Measurements from ENCODE around the gene DOCK3.
"Not testable (repeated sequence)": the region's sequence is repeated elsewhere in the genome, so short reads cannot be mapped to it uniquely, and the experiment has no call there.

Gene DOCK3

DNA sequence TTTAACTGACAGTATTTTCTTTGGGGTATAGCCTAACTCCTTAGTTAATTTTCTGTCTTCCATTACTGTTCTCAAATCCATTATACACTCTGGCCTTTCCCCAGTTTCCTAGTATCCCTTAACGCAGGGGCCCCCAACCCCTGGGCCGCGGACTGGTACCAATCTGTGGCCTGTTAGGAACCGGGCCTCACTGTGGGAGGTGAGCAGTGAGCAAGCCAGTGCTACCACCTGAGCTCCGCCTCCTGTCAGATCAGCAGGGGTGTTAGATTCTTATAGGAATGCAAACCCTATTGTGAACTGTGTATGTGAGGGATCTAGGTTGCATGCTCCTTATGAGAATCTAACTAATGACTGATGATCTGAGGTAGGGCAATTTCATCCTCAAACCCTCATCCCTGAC is 75.1 kb downstream of the DOCK3 start:
- Histone ChIP-seq H3K4me3 (ENCODE audit: low read depth in 1 of 2, low read length in 2 of 2) (no peak overlapping the region), H3K27ac (ENCODE audit: low read length) (no peak overlapping the region), H3K27me3 (ENCODE audit: low read depth, low read length) (no peaks in the 10 kb centered on the region), H3K9me3 (ENCODE audit: control insufficient read depth in 1 of 2, low read length in 2 of 2) (no peaks in the 10 kb centered on the region), H3K4me1 (ENCODE audit: control insufficient read depth in 1 of 2, insufficient read depth in 2 of 2, low read length in 2 of 2) (no peaks in the 10 kb centered on the region), H3K36me3 (ENCODE audit: control insufficient read depth in 1 of 2, insufficient read depth in 2 of 2, low read length in 2 of 2) (no peaks in the 10 kb centered on the region)

DNA sequence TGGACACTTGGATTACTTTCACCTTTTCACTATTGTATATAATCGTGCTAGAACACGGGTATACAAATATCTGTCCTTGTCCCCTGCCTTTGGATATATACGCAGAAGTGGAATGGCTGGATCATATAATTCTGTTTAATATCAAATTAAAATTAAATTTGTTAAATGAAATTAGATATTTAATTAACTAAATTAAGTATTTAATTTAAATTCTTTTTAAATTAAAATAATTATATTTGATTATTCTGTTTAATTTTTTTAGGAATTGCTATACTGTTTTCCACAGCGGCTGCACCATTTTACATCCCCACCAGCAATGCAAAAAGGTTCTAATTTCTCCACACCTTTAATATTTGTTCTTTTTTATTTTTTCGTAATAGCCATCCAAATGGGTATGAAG is 84.3 kb downstream of the DOCK3 start:
- no peaks in the 10 kb centered on the region for H3K36me3 ChIP-seq (ENCODE audit: control insufficient read depth in 1 of 2, insufficient read depth in 2 of 2, low read length in 2 of 2)
- H3K4me1 ChIP-seq (ENCODE audit: control insufficient read depth in 1 of 2, insufficient read depth in 2 of 2, low read length in 2 of 2): no peaks in the 10 kb centered on the region
- peaks cover 0 to 4% of the 10 kb centered on the region in 2 donors for H3K9me3 ChIP-seq (ENCODE audit: control insufficient read depth in 1 of 2, low read length in 2 of 2)
- H3K27me3 ChIP-seq (ENCODE audit: low read depth, low read length): no peaks in the 10 kb centered on the region
- H3K27ac ChIP-seq (ENCODE audit: low read length): no peak overlapping the region
- H3K4me3 ChIP-seq (ENCODE audit: low read depth in 1 of 2, low read length in 2 of 2): no peak overlapping the region

DNA sequence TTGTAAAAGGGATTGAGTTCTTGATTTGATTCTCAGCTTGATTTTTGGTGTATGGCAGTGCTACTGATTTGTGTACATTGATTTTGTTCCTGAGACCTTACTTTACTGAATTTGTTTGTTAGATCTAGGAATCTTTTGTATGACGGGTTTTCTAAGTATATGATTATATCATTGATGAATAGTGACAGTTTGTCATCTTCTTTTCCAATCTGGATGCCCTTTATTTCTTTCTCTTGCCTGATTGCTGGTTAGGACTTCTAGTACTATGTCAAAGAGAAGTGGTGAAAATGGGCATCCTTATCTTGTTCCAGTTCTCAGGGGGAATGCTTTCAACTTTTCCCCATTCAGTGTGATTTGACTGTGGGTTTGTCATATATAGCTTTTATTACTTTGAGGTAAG is 103.0 kb downstream of the DOCK3 start:
- no peaks in the 10 kb centered on the region for H3K36me3 ChIP-seq (ENCODE audit: control insufficient read depth in 1 of 2, insufficient read depth in 2 of 2, low read length in 2 of 2)
- no peaks in the 10 kb centered on the region for H3K4me1 ChIP-seq (ENCODE audit: control insufficient read depth in 1 of 2, insufficient read depth in 2 of 2, low read length in 2 of 2)
- no peaks in the 10 kb centered on the region for H3K27me3 ChIP-seq (ENCODE audit: low read depth, low read length)
- H3K4me3 ChIP-seq (ENCODE audit: low read depth in 1 of 2, low read length in 2 of 2): no peak overlapping the region
- peaks cover 0 to 2% of the 10 kb centered on the region in 2 donors for H3K9me3 ChIP-seq (ENCODE audit: control insufficient read depth in 1 of 2, low read length in 2 of 2)
- H3K27ac ChIP-seq (ENCODE audit: low read length): no peak overlapping the region

DNA sequence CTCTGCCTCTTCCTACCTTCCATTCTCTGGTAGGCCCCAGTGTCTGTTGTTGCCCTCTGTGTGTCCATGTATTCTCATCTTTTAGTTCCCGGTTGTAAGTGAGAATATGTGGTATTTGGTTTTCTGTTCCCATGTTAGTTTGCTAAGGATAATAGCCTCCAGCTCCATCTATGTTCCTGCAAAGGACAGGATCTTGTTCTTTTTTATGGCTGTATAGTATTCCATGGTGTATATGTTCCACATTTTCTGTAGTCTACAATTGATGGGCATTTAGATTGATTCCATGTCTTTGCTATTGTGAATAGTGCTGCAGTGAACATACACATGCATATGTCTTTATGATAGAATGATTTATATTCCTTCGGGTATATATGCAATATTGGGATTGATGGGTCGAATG is 107.0 kb downstream of the DOCK3 start:
- not testable (repeated sequence) for H3K27me3 ChIP-seq (ENCODE audit: low read depth, low read length); H3K4me3 ChIP-seq (ENCODE audit: low read depth in 1 of 2, low read length in 2 of 2); H3K9me3 ChIP-seq (ENCODE audit: control insufficient read depth in 1 of 2, low read length in 2 of 2); H3K4me1 ChIP-seq (ENCODE audit: control insufficient read depth in 1 of 2, insufficient read depth in 2 of 2, low read length in 2 of 2); H3K27ac ChIP-seq (ENCODE audit: low read length); H3K36me3 ChIP-seq (ENCODE audit: control insufficient read depth in 1 of 2, insufficient read depth in 2 of 2, low read length in 2 of 2)

DNA sequence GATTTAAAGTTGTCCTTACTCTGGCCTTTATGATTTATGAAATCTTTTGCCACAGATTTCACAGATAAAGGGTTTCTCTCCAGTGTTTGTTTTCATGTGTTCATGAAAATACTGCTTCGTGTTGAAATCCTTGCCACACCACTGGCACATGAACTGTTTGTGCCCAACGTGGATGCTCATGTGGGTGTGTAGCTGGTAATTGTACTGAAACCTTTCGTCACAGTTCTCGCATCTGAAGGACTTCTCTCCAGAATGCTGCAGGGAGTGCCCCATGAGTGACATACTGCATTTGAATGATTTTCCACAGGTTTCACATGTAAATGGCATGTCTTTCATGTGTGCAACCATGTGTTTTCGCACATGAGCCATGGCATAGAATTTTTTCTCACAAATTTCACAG is 111.9 kb downstream of the DOCK3 start:
- H3K4me1 ChIP-seq (ENCODE audit: control insufficient read depth in 1 of 2, insufficient read depth in 2 of 2, low read length in 2 of 2): no peaks in the 10 kb centered on the region

DNA sequence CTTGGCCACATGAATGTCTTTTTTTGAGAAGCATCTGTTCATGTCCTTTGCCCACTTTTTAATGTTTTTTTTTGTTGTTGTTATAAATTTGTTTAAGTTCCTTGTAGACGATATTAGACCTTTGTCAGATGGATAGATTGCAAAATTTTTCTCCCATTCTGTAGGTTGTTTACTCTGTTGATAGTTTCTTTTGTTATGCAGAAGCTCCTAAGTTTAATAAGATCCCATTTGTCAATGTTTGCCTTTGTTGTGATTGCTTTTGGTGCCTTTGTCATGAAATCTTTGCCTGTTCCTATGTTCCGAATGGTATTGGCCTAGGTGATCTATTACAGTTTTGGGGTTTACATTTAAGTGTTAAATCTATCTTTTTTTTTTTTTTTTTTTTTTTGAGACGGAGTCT is 116.2 kb downstream of the DOCK3 start:
- not testable (repeated sequence) for H3K4me3 ChIP-seq (ENCODE audit: low read depth in 1 of 2, low read length in 2 of 2); H3K27me3 ChIP-seq (ENCODE audit: low read depth, low read length); H3K27ac ChIP-seq (ENCODE audit: low read length); H3K9me3 ChIP-seq (ENCODE audit: control insufficient read depth in 1 of 2, low read length in 2 of 2); H3K4me1 ChIP-seq (ENCODE audit: control insufficient read depth in 1 of 2, insufficient read depth in 2 of 2, low read length in 2 of 2); H3K36me3 ChIP-seq (ENCODE audit: control insufficient read depth in 1 of 2, insufficient read depth in 2 of 2, low read length in 2 of 2)

More for the DNA sequence above, 111.9 kb downstream of the DOCK3 start:
- no peak overlapping the region for H3K4me3 ChIP-seq (ENCODE audit: low read depth in 1 of 2, low read length in 2 of 2)
- H3K27me3 ChIP-seq (ENCODE audit: low read depth, low read length): no peaks in the 10 kb centered on the region
- peaks cover 0 to 6% of the 10 kb centered on the region in 2 donors for H3K9me3 ChIP-seq (ENCODE audit: control insufficient read depth in 1 of 2, low read length in 2 of 2)
- H3K36me3 ChIP-seq (ENCODE audit: control insufficient read depth in 1 of 2, insufficient read depth in 2 of 2, low read length in 2 of 2): no peaks in the 10 kb centered on the region
- H3K27ac ChIP-seq (ENCODE audit: low read length): no peak overlapping the region

DNA sequence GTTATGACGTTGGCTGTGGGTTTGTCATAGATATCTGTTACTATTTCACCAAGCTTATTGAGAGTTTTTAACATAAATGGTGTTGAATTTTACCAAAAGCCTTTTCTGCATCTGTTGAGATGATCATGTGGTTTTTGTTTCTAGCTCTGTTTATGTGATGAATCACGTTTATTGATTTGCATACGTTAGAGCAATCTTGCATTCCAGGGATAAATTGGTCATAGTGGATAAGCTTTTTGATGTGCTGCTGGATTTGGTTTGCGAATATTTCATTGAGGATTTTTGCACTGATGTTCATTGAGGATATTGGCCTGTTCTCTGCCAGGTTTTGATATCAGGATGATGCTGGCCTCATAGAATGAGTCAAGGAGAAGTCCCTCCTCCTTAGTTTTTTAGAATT is 117.8 kb downstream of the DOCK3 start:
- Histone ChIP-seq H3K4me3 (ENCODE audit: low read depth in 1 of 2, low read length in 2 of 2) (no peak overlapping the region), H3K27me3 (ENCODE audit: low read depth, low read length) (no peaks in the 10 kb centered on the region), H3K36me3 (ENCODE audit: control insufficient read depth in 1 of 2, insufficient read depth in 2 of 2, low read length in 2 of 2) (no peaks in the 10 kb centered on the region), H3K4me1 (ENCODE audit: control insufficient read depth in 1 of 2, insufficient read depth in 2 of 2, low read length in 2 of 2) (no peaks in the 10 kb centered on the region), H3K9me3 (ENCODE audit: control insufficient read depth in 1 of 2, low read length in 2 of 2) (no peaks in the 10 kb centered on the region), H3K27ac (ENCODE audit: low read length) (no peak overlapping the region)

DNA sequence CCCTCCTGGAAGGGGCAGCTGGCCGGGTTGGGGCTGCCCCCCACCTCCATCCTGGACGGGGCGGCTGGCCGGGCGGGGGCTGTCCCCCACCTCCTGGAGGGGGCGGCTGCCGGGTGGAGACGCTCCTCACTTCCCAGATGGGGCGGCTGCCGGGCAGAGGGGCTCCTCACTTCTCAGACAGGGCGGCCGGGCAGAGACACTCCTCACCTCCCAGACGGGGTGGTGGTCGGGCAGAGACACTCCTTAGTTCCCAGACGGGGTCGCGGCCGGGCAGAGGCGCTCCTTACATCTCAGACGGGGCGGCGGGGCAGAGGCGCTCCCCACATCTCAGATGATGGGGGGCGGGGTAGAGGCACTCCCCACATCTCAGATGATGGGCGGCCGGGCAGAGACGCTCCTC is 129.1 kb downstream of the DOCK3 start:
- not testable (repeated sequence) for H3K4me1 ChIP-seq (ENCODE audit: control insufficient read depth in 1 of 2, insufficient read depth in 2 of 2, low read length in 2 of 2); H3K36me3 ChIP-seq (ENCODE audit: control insufficient read depth in 1 of 2, insufficient read depth in 2 of 2, low read length in 2 of 2); H3K27ac ChIP-seq (ENCODE audit: low read length); H3K4me3 ChIP-seq (ENCODE audit: low read depth in 1 of 2, low read length in 2 of 2); H3K27me3 ChIP-seq (ENCODE audit: low read depth, low read length)
- peaks cover 4 to 18% of the 10 kb centered on the region in 2 donors for H3K9me3 ChIP-seq (ENCODE audit: control insufficient read depth in 1 of 2, low read length in 2 of 2)

DNA sequence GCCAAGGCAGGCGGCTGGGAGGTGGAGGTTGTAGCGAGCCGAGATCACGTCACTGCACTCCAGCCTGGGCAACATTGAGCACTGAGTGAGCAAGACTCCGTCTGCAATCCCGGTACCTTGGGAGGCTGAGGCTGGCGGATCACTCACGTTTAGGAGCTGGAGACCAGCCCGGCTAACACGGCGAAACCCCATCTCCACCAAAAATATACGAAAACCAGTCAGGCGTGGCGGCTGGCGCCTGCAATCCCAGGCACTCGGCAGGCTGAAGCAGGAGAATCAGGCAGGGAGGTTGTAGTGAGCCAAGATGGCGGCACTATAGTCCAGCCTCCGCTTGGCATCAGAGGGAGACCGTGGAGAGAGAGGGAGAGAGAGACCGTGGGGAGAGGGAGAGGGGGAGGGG is 129.6 kb downstream of the DOCK3 start:
- not testable (repeated sequence) for H3K4me3 ChIP-seq (ENCODE audit: low read depth in 1 of 2, low read length in 2 of 2); H3K27ac ChIP-seq (ENCODE audit: low read length); H3K4me1 ChIP-seq (ENCODE audit: control insufficient read depth in 1 of 2, insufficient read depth in 2 of 2, low read length in 2 of 2); H3K36me3 ChIP-seq (ENCODE audit: control insufficient read depth in 1 of 2, insufficient read depth in 2 of 2, low read length in 2 of 2); H3K27me3 ChIP-seq (ENCODE audit: low read depth, low read length)
- H3K9me3 ChIP-seq (ENCODE audit: control insufficient read depth in 1 of 2, low read length in 2 of 2): peaks cover 4 to 12% of the 10 kb centered on the region in 2 donors

DNA sequence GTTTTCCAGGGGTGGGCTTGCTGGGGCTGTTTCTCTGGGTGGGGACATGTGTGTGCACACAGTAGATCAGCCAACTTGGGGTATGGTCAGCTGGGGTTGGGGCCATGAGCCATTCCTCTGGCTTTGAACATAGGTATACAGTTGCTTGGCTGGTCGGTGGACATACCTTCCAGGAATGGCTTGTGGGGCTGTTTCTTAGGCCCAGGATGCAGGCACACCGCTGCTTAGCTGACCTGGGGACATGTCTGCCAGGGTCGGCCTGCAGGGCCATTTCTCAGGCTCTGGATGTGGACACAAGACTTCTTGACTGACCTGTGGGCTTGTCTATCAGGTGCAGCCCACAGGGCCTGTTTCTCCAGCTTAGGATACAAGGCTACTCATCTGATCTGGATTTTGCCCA is 130.6 kb downstream of the DOCK3 start:
- Histone ChIP-seq H3K9me3 (ENCODE audit: control insufficient read depth in 1 of 2, low read length in 2 of 2) (peaks cover 4 to 8% of the 10 kb centered on the region in 2 donors), H3K27ac (ENCODE audit: low read length) (no peak overlapping the region), H3K27me3 (ENCODE audit: low read depth, low read length) (no peaks in the 10 kb centered on the region), H3K4me3 (ENCODE audit: low read depth in 1 of 2, low read length in 2 of 2) (no peak overlapping the region), H3K4me1 (ENCODE audit: control insufficient read depth in 1 of 2, insufficient read depth in 2 of 2, low read length in 2 of 2) (no peaks in the 10 kb centered on the region), H3K36me3 (ENCODE audit: control insufficient read depth in 1 of 2, insufficient read depth in 2 of 2, low read length in 2 of 2) (no peaks in the 10 kb centered on the region)

DNA sequence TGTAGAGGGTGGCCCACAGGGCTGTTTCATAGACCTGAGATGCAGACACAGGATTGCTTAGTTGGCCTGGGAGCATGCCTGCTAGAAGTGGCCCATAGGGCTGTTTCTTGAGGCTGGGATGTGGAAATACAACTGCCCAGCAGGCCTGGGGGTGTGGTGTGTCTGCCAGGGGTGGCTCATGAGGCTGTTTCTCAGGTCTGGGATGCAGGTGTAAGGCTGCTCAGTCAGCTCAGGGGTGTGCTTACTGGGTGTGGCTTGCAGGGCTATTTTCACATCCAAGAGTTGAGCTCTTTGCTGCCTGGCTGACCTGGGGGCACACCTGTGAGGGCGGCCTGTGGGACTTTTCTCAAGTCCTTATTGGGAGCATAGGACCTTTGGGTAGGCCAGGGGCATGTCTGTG is 131.3 kb downstream of the DOCK3 start:
- Histone ChIP-seq H3K27ac (ENCODE audit: low read length) (no peak overlapping the region), H3K4me1 (ENCODE audit: control insufficient read depth in 1 of 2, insufficient read depth in 2 of 2, low read length in 2 of 2) (no peaks in the 10 kb centered on the region), H3K4me3 (ENCODE audit: low read depth in 1 of 2, low read length in 2 of 2) (no peak overlapping the region), H3K9me3 (ENCODE audit: control insufficient read depth in 1 of 2, low read length in 2 of 2) (peaks cover 4 to 6% of the 10 kb centered on the region in 2 donors), H3K36me3 (ENCODE audit: control insufficient read depth in 1 of 2, insufficient read depth in 2 of 2, low read length in 2 of 2) (no peaks in the 10 kb centered on the region), H3K27me3 (ENCODE audit: low read depth, low read length) (no peaks in the 10 kb centered on the region)

DNA sequence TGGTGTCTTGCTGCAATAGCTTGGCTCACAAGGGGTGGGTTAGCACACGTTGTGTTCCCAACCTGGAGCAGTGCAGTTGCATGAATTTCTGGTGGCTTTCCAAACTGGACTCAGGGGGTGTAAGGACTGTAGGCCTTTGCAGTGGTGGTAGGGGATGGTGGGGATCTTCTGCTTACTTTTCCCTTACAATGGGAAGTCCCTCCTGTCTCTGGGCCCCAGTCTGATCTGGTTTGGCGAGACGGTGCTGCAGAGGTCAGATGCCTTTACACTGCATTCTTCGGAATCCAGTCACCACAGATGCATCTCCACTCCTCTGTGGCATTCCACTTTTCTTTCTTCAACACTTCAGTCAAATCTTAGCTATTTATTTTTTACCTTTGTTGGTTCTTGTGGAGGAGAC is 132.1 kb downstream of the DOCK3 start:
- Histone ChIP-seq H3K36me3 (ENCODE audit: control insufficient read depth in 1 of 2, insufficient read depth in 2 of 2, low read length in 2 of 2) (no peaks in the 10 kb centered on the region), H3K4me1 (ENCODE audit: control insufficient read depth in 1 of 2, insufficient read depth in 2 of 2, low read length in 2 of 2) (no peaks in the 10 kb centered on the region), H3K9me3 (ENCODE audit: control insufficient read depth in 1 of 2, low read length in 2 of 2) (no peaks in the 10 kb centered on the region), H3K27ac (ENCODE audit: low read length) (no peak overlapping the region), H3K27me3 (ENCODE audit: low read depth, low read length) (no peaks in the 10 kb centered on the region), H3K4me3 (ENCODE audit: low read depth in 1 of 2, low read length in 2 of 2) (no peak overlapping the region)
